Measurements from ENCODE around the gene TNFSF15. TPM values are rescaled to one million over a fixed set of nuclear protein-coding genes. Genes with fewer than 3 reads are reported as not detected.

Gene TNFSF15
- total and polyA plus RNA-seq, 2 of the 4 experiments (the other 2 are of a cell fraction) = 0.03 to 0.18 TPM

GRCh38 chr9:114799925-114800324, 5.9 kb downstream of the TNFSF15 start:
- ChIA-PET POLR2A (ENCODE audit: unreplicated experiment) (no interaction called here), CTCF (no interaction called here)
- Histone ChIP-seq H4K91ac (ENCODE audit: insufficient read depth, low read depth, low read length) (no peak overlapping the region), H3K4me1 (ENCODE audit: control insufficient read depth, insufficient read depth, low read length) (peaks cover 10% of the 10 kb centered on the region; the same call in 1 of the 2 replicates), H2BK5ac (ENCODE audit: low read depth, low read length, poor library complexity, severe bottlenecking) (no peak overlapping the region), H3K27me3 (ENCODE audit: control insufficient read depth, insufficient read depth, low read length) (peaks cover 27% of the 10 kb centered on the region), H3K23ac (ENCODE audit: low read depth, low read length) (no peak overlapping the region), H2BK15ac (ENCODE audit: low read depth, low read length) (no peak overlapping the region), H2BK120ac (ENCODE audit: low read depth, low read length) (no peak overlapping the region), H3K9me1 (ENCODE audit: insufficient read depth, low read length) (peaks cover 5% of the 10 kb centered on the region; the same call in 1 of the 2 replicates), H3K27ac (ENCODE audit: insufficient read depth, low read length) (no peak overlapping the region), H4K8ac (ENCODE audit: low read depth in 2 of 2, low read length in 2 of 2) (no peak overlapping the region), H3K56ac (ENCODE audit: extremely low read depth, insufficient read depth, low read length) (no peak overlapping the region), H2AK9ac (replicated peaks; ENCODE audit: low read depth, low read length, poor library complexity) (no peak overlapping the region), H3K9me3 (ENCODE audit: control insufficient read depth, insufficient read depth, low read length) (no peaks in the 10 kb centered on the region), H4K20me1 (ENCODE audit: insufficient read depth, low read length) (peaks cover 4% of the 10 kb centered on the region; the same call in 1 of the 2 replicates), H3K9ac (ENCODE audit: low read depth, low read length) (no peak overlapping the region), H2BK20ac (ENCODE audit: low read depth, low read length) (no peak overlapping the region), H4K5ac (ENCODE audit: low read depth, low read length) (no peak overlapping the region), H3K14ac (replicated peaks; ENCODE audit: low read depth, low read length) (no peak overlapping the region), H3K4me3 (ENCODE audit: insufficient read depth, low read depth, low read length) (no peak overlapping the region), H2AFZ (replicated peaks; ENCODE audit: low read length, poor library complexity) (no peak overlapping the region), H3K36me3 (ENCODE audit: control insufficient read depth, insufficient read depth, low read length) (no peaks in the 10 kb centered on the region), H2AK5ac (ENCODE audit: low read depth, low read length) (no peak overlapping the region), H3K4ac (ENCODE audit: low read depth, low read length) (no peak overlapping the region), H3K18ac (ENCODE audit: low read depth, low read length) (no peak overlapping the region), H3K4me2 (ENCODE audit: low read depth, low read length) (no peak overlapping the region), H3K79me1 (ENCODE audit: low read depth in 1 of 2, low read length in 2 of 2) (no peaks in the 10 kb centered on the region)
- no peak for ATAC-seq (ENCODE audit: low read depth)
- no TSS peak for BruUV-seq (replicated peaks)
- intact Hi-C loops (cut with micrococcal nuclease) (no loop called here), in situ Hi-C loops (cut with MboI; ENCODE audit: low sequenced_read_pairs) (no loop called here), dilution Hi-C loops (cut with HindIII; ENCODE audit: low sequenced_read_pairs, unreplicated experiment) (no loop called here)
- no peak for DNase-seq
- TF ChIP-seq FOS (IDR thresholded peaks at IDR 0.05; ENCODE audit: low read depth, low read length) (no peak), CHD1 (IDR thresholded peaks at IDR 0.05; ENCODE audit: low read depth, low read length) (no peak), RCOR1 (IDR thresholded peaks at IDR 0.05; ENCODE audit: insufficient replicate concordance, low read length) (no peak), CTCF (conservative IDR thresholded peaks at IDR 0.05; ENCODE audit: low read depth, low read length) (no peak)
- no CpG with 5 or more reads among the region's 2 CpGs for WGBS, 2 experiments (ENCODE audit: extremely low coverage in 2 of 2, insufficient read length in 1 of 2)

Data from IMR-90 (cell line).